ENCODE measurements around the gene PPIC. TPM values are rescaled to one million over a fixed set of nuclear protein-coding genes. Genes with fewer than 3 reads are reported as not detected.

The PPIC gene
- total RNA-seq, 2 experiments from 2014 or later, result not detected

- Histone ChIP-seq H4K20me1 (ENCODE audit: insufficient read depth, low read length) (no peaks in the 10 kb centered on the region), H3K4me2 (ENCODE audit: low read length) (no peak overlapping the region), H3K4me3 (ENCODE audit: low read depth, low read length, poor library complexity, severe bottlenecking) (no peak overlapping the region), H3K27ac (ENCODE audit: low read depth, low read length, poor library complexity, severe bottlenecking) (no peak overlapping the region), H3K9me3 (ENCODE audit: low read length) (no peaks in the 10 kb centered on the region), H3K36me3 (ENCODE audit: insufficient read depth, low read length) (no peaks in the 10 kb centered on the region), H3K4me1 (ENCODE audit: insufficient read depth, low read length, poor library complexity, severe bottlenecking) (no peaks in the 10 kb centered on the region), H2AFZ (ENCODE audit: low read length) (no peak overlapping the region), H3K9me2 (ENCODE audit: insufficient read depth, low read length) (no peaks in the 10 kb centered on the region), H3K79me2 (ENCODE audit: insufficient read depth, low read depth, low read length) (no peaks in the 10 kb centered on the region)
- no peak for DNase-seq (ENCODE audit: low spot score)
- intact Hi-C loops (cut with micrococcal nuclease; ENCODE audit: unreplicated experiment), result no loop called here
- ChIA-PET CTCF (ENCODE audit: unreplicated experiment) (no interaction called here), POLR2A (no interaction called here)
- no TSS peak for BruUV-seq (replicated peaks)
- no peak for TF ChIP-seq CTCF (conservative IDR thresholded peaks at IDR 0.05; ENCODE audit: low read length)
- TF ChIP-seq EZH2phosphoT487 (IDR thresholded peaks at IDR 0.05; ENCODE audit: borderline replicate concordance, low read depth, low read length), result no peak
These were observed 24.2 kb downstream of the PPIC start for GRCh38 chr5:123012321-123012720.

DNA sequence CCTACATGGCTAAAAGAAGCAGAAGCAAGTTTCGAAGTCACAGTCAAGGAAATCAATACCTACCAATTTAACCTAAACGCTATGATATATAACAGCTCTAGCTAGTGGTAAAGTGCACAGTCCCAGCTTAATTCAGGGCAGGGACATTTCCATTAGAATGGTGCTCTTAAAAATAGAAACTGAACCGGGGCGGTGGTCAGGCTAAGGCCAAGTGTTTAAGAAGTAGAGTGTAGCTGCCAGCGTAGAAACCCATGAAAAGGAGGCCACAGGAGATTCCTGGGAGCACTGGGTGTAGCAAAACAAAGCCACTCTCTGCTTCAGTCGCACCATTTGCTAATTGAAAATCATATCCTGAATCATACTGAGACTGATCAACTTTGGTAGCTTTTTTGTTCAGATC lies 28.8 kb downstream of the PPIC start:
- BruUV-seq (replicated peaks), result no TSS peak
- H4K20me1 ChIP-seq (ENCODE audit: insufficient read depth, low read length), result no peaks in the 10 kb centered on the region
- H3K9me3 ChIP-seq (ENCODE audit: low read length), result no peaks in the 10 kb centered on the region
- no peak overlapping the region for H3K4me2 ChIP-seq (ENCODE audit: low read length)
- TF ChIP-seq CTCF (conservative IDR thresholded peaks at IDR 0.05; ENCODE audit: low read length) (no peak), EZH2phosphoT487 (IDR thresholded peaks at IDR 0.05; ENCODE audit: borderline replicate concordance, low read depth, low read length) (no peak)
- no peak overlapping the region for H3K4me3 ChIP-seq (ENCODE audit: low read depth, low read length, poor library complexity, severe bottlenecking)
- H3K9me2 ChIP-seq (ENCODE audit: insufficient read depth, low read length), result no peaks in the 10 kb centered on the region
- CTCF ChIA-PET (ENCODE audit: unreplicated experiment), result no interaction called here
- H2AFZ ChIP-seq (ENCODE audit: low read length), result no peak overlapping the region
- H3K4me1 ChIP-seq (ENCODE audit: insufficient read depth, low read length, poor library complexity, severe bottlenecking), result no peaks in the 10 kb centered on the region
- intact Hi-C loops (cut with micrococcal nuclease; ENCODE audit: unreplicated experiment), result no loop called here
- no peak overlapping the region for H3K27ac ChIP-seq (ENCODE audit: low read depth, low read length, poor library complexity, severe bottlenecking)
- POLR2A ChIA-PET, result interaction anchor here (0.7 to 1.5 kb wide), 2 partner anchors 16 to 342 kb away, joined by 3 read pairs; no protein-coding TSS in a partner anchor
- no peaks in the 10 kb centered on the region for H3K79me2 ChIP-seq (ENCODE audit: insufficient read depth, low read depth, low read length)
- DNase-seq (ENCODE audit: low spot score), result no peak
- H3K36me3 ChIP-seq (ENCODE audit: insufficient read depth, low read length), result no peaks in the 10 kb centered on the region

- ChIA-PET POLR2A (interaction anchor here (0.7 kb wide), 1 partner anchor 341 kb away, joined by 3 read pairs; no protein-coding TSS in a partner anchor), CTCF (ENCODE audit: unreplicated experiment) (no interaction called here)
These were observed 29.3 kb downstream of the PPIC start for GRCh38 chr5:123007182-123007581.

More at GRCh38 chr5:123007182-123007581, 29.3 kb downstream of the PPIC start:
- no peaks in the 10 kb centered on the region for H3K4me1 ChIP-seq (ENCODE audit: insufficient read depth, low read length, poor library complexity, severe bottlenecking)
- no TSS peak for BruUV-seq (replicated peaks)
- H3K9me3 ChIP-seq (ENCODE audit: low read length), result no peaks in the 10 kb centered on the region
- TF ChIP-seq EZH2phosphoT487 (IDR thresholded peaks at IDR 0.05; ENCODE audit: borderline replicate concordance, low read depth, low read length), result no peak
- TF ChIP-seq CTCF (conservative IDR thresholded peaks at IDR 0.05; ENCODE audit: low read length), result no peak
- no peaks in the 10 kb centered on the region for H3K9me2 ChIP-seq (ENCODE audit: insufficient read depth, low read length)
- intact Hi-C loops (cut with micrococcal nuclease; ENCODE audit: unreplicated experiment), result no loop called here
- H3K79me2 ChIP-seq (ENCODE audit: insufficient read depth, low read depth, low read length), result no peaks in the 10 kb centered on the region
- no peak overlapping the region for H3K4me3 ChIP-seq (ENCODE audit: low read depth, low read length, poor library complexity, severe bottlenecking)
- no peaks in the 10 kb centered on the region for H4K20me1 ChIP-seq (ENCODE audit: insufficient read depth, low read length)
- no peaks in the 10 kb centered on the region for H3K36me3 ChIP-seq (ENCODE audit: insufficient read depth, low read length)
- H3K27ac ChIP-seq (ENCODE audit: low read depth, low read length, poor library complexity, severe bottlenecking), result no peak overlapping the region
- DNase-seq (ENCODE audit: low spot score), result no peak
- H2AFZ ChIP-seq (ENCODE audit: low read length), result no peak overlapping the region
- H3K4me2 ChIP-seq (ENCODE audit: low read length), result no peak overlapping the region

All from OCI-LY7 (cell line).